ENCODE measurements around the gene LTBP2. TPM values are rescaled to one million over a fixed set of nuclear protein-coding genes. Genes with fewer than 3 reads are reported as not detected.
A peak's percentile ranks its signal among the peaks of the same experiment; 100 is the strongest.

LTBP2 gene
- total RNA-seq, 1 donor from 2014 or later = 14.4 TPM

GRCh38 chr14:74587363-74587707, 24.7 kb downstream of the LTBP2 start:
- no peak for ATAC-seq

DNA sequence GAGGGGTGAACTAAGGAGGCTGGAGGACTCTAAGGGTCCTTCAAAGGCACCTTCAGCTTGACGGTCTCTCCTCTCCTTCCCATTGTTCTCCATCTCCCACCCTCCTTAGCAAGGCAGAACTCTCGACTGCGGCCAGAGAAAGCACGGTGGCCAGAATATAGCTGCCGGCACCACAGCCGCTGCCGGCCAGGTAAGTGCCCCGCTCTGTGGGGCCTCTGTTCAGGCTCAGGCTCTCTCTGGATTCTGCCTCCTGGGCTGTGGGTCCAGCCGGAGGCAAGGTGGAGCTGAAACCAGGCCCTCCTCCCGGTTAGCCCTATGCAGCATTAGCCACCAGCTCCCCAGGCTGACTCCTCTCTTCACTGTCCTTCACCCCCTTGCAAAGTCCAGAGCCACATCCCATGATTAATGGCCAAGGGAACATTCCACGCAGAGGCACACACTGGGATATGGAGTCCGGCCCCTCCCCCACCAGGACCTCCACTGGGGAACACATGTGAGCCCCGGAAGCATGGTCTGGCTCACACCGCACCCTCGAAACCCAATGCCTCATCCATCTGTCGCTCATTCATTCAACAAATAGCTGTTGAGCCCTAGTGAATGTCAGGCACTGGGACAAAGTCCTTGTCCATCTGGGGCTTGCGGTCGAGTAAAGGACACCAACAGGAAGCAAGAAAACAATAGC, 25.2 kb downstream of the LTBP2 start:
- no peak for ATAC-seq

- ATAC-seq = no peak
Observed at GRCh38 chr14:74585406-74586335, 26.4 kb downstream of the LTBP2 start.

DNA sequence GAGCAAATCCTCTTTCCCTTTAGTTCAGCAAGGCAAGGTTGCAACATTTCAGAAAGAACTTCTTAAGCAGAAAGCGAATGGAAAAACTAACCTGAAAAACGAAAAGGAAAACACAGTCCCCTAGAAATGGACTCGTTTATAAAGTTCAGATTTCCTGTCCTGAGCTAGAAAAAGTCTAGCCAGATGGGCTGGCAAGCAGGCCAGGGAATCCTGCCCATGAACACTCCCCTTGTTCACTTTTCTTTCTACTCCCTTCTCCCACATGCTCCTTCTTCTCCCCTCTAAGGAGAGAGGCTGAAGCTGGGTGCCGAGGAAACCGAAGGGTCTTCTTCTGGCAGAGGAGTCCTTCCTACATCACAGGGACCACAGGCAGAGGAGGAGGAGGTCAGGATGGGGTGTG, 27.1 kb downstream of the LTBP2 start:
- no peak for ATAC-seq

GRCh38 chr14:74583689-74584434, 28.2 kb downstream of the LTBP2 start:
- ATAC-seq = peak; percentile 70

DNA sequence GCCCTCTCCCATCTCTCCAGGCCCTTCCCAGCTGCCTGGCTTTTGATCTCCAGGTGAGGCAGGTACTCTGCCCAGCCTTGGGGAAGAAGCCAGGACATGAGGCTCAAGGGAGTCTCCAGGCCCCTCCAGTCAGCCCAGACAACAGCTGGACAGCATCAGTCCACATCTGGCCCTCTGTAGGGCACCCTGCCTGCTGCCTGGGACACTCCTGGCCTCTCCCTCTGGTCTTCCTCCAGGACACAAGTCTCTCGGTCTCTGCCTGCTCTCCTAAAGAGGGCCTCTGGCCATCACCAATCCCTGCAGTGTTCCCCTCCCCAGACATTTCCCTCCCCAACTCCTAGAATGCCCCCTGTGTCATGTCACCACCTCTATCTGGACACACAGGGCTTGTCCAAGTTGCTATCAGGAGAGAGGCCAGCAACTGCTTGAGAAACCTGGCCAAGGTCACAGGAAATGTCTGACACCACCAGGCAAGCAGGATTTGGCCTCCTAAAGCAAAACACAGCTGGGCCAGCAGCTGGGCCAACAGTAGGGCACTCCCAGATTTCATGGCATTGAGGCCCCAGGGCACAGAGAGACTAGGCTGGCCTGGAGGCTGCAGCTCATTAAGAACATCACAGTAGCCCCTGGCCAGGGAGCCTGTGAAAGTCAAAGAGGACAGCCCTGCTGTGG, 29.0 kb downstream of the LTBP2 start:
- no peak for ATAC-seq

- ATAC-seq = peak; percentile 17
Observed at GRCh38 chr14:74580275-74580672, 31.8 kb downstream of the LTBP2 start.

DNA sequence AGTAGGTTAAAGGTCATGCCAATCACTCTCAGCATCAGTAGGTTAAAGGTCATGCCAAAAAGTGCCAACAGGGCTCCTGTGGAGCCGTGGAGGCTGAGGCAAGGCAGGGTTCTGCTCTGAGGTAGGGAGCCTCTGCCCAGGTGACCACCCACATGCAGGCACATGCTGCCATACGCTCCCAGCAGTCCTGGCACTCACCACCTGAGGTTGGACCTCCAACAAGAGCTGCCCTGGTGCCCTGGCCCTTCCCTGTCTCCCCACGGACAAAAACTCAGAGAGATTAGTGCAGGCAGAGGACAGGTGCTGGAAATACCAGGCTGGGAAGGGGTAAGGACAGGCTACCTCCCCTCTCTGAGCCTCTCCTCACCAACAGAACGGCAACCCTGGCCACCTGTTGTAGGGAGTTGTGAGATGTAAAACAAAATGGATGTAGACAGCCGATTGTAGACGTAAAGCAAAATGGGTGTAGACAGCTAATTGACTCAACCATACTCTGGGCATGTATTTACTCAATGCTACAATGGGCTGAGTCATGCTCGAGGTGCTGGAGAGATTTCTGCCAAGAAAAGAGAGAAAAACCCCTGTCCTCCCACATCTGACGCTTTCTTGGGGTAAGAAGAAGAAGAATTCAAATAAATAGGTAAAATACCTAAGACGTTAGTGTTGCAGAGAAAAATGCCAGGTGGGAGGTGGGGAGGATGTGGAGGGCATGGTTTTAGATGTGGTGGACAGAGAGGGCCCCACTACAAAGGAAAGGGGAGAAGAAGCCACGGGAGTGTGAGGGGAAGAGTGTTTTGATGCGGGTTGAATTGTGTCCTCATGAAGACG, 32.4 kb downstream of the LTBP2 start:
- peak; percentile 74 for ATAC-seq

- no peak for ATAC-seq
Observed at GRCh38 chr14:74578479-74578878, 33.6 kb downstream of the LTBP2 start.

DNA sequence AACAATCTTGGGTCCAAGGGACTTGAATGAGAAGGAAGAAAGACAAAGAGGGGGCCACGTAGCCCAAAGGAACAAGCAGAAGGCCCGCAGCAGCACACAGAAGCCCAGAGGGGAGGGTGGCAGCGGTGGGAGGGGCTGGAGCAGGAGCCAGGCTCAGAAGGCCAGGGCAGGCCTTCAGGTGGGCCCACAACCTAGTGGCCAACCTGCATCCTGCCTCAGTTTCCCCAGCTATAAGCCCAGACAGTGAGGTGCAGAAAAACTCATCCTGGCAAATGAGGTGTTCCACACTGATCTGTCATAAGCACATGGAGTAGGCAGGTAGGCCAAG, 34.1 kb downstream of the LTBP2 start:
- ATAC-seq = no peak

GRCh38 chr14:74577247-74577947, 34.6 kb downstream of the LTBP2 start:
- no peak for ATAC-seq

DNA sequence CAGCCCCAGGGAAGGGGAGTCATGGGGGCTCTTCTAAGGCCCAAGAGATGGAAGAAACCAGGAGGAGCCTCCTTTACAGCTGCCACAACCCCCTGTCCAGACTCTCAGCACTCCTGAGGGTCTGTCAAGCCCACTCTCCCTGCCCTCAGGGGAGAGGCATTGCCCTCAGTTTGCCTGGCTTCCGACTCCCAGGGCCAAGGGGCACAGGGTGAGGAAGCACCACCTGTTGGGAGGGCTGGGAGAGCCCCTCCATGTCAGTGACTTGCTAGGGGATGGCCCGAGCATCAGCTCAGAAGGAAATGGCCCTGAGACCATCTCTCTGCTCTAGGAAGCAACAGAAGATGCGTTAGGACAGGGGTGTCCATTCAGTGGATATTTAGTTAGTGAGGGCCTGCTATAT, 36.1 kb downstream of the LTBP2 start:
- ATAC-seq = no peak

- ATAC-seq = no peak
Observed at GRCh38 chr14:74575507-74575906, 36.5 kb downstream of the LTBP2 start.

GRCh38 chr14:74574706-74575105, 37.3 kb downstream of the LTBP2 start:
- ATAC-seq = no peak

- ATAC-seq = no peak
Observed at GRCh38 chr14:74574090-74574433, 38.0 kb downstream of the LTBP2 start.

- peak; percentile 42 for ATAC-seq
Observed at GRCh38 chr14:74573421-74574089, 38.5 kb downstream of the LTBP2 start.

- peak; percentile 48 for ATAC-seq
Observed at GRCh38 chr14:74572726-74573301, 39.2 kb downstream of the LTBP2 start.

DNA sequence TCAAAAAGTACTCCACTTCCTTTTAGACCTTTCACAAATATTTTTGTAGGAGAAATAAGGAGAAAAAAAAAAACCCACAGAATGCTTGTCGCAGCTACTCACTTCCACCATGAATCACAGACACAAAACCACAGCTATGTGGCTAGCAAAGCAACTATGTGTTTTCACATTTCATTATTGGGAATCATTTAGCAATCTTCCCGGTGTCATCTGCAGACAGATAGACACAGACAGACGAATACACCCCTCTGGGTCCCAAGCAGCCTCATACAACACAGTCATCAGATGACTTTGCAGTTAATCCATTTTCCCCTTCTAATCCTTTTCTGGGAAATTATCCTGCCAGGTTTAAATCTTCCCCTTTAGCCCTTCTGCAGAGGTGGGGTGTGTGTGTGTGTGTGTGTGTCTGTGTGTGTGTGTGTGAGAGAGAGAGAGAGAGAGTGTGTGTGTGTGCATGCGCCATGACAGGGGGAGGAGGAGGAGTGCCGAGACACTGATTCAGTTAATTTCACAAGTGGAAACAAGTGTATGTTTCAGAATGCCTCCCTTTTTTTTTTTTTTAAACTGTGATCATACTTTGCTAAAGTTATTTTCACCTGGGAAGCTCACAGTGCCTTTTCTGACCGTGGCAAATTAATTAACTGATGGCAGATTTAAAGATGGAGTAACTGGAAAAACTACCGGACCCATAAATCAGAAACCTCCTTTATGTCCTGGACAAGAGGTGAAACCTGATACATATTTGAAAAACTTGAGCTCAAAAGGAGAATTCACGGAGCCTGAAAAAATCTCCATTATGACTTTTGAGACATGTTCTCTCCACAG, 39.9 kb downstream of the LTBP2 start:
- ATAC-seq = peak; percentile 52

- no peak for ATAC-seq
Observed at GRCh38 chr14:74571441-74571841, 40.6 kb downstream of the LTBP2 start.

DNA sequence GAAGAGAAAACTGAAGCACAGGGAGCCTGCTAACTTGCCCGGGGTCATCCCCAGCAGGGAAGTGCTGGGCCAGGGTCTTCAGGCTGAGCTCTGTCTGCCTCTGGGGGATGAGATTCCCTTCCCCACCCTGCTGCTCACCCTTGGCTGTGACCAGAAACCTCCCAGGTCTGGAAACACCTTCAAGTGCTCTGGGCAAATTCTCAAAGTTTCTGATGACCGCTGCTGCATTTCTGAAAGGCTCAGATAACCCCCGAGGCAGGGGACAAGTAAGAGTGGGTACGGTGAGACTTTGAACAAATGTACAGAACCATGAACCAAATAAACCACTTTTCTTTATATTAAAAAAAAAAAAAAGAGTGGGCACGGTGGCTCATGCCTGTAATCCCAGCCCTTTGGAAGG, 41.3 kb downstream of the LTBP2 start:
- no peak for ATAC-seq

Data from esophagus mucosa (tissue), 1 donor.